Left lobe of liver (tissue), 2 donors: ENCODE measurements around the gene BPI. TPM values are rescaled to one million over a fixed set of nuclear protein-coding genes. Genes with fewer than 3 reads are reported as not detected.
"Not testable (repeated sequence)": the region's sequence is repeated elsewhere in the genome, so short reads cannot be mapped to it uniquely, and the experiment has no call there.

Experiments used
- ATAC-seq: fragments of 200-7000 bp; cut with Tn5 transposase; one replicate; pipeline ENCODE4 v1.9.1; 2020; ENCODE audit warnings: mild to moderate bottlenecking, moderate library complexity
- DNase-seq: peaks from one replicate; pipeline ENCODE4 v3.0.0-alpha.2; 2020; ENCODE audit warnings: low spot score
- total RNA-seq: library from RNA; stranded (reverse); gene quantifications from one replicate; pipeline ENCODE4 v1.2.1, GENCODE V29; 2021
- donor health status: DM: no; HTN: no; CAD: no; lungs with moderate emphysema.
- donor health status: DM: no; HTN: yes; CAD: no.

Gene BPI
- total RNA-seq, 1 donor from 2014 or later: 0.48 TPM

- ATAC-seq: no peak
- no peak for DNase-seq
Observed at GRCh38 chr20:38331245-38331644, 27.3 kb downstream of the BPI start.

- no peak for ATAC-seq
- no peak for DNase-seq
Observed at GRCh38 chr20:38331814-38332213, 27.9 kb downstream of the BPI start.

DNA sequence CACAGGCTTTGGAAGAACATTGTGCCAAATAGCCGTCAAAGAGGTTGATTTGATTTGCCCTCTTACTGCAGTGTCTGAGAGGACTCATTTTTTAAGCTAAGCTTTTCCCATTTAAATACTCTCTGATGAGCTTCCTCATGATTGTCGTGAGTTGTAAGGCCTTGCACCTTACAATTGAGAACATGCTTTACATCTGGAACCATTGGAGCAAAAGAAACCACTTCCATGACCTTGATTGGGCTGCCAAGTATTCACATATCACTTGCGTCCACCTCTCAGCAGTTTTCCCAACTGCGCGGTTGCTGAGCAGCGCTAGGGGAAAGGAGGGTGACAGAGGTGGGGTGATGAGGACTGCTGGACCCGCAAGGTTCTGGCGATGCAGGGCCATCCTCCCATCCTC is 30.1 kb downstream of the BPI start:
- DNase-seq (no peak), ATAC-seq (no peak)

GRCh38 chr20:38336726-38337125 is 32.8 kb downstream of the BPI start:
- no peak for DNase-seq
- ATAC-seq: no peak

- peak; percentile 88 for ATAC-seq
- DNase-seq: peak; percentile 79
Observed at GRCh38 chr20:38337561-38338140, 33.7 kb downstream of the BPI start.

DNA sequence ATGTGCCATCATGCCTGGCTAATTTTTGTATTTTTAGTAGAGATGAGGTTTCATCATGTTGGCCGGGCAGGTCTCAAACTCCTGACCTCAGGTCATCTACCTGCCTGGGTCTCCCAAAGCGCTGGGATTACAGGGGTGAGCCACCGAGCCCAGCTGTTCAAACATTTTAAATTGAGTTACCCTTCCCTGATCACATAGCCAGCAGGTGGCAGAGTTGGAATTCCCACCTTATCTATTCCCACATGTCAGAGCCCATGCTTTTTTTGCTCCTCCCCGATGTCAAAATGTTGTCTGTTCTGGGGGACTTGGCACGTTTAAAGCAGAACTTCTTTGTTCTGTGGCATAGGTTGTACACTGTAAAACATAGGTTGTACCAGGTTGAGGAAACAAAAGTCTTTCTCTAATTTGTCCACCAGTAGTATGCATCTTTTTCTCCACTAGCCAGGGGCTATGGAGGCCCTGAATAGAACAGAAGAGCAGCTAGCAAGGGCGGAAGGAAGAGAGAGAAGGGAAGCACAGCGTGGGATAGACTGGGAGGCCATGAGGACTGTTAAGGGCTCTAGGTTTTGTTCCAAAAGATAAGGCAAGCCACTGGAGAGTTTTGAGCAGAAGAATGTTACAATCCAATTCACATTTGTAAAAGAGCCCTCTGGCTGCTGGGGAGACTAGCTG is 35.0 kb downstream of the BPI start:
- ATAC-seq: peak; percentile 64
- DNase-seq: peak; percentile 69

- not testable (repeated sequence) for ATAC-seq, DNase-seq
Observed at GRCh38 chr20:38339521-38339896, 35.6 kb downstream of the BPI start.

- no peak for ATAC-seq
- no peak for DNase-seq
Observed at GRCh38 chr20:38339997-38340396, 36.0 kb downstream of the BPI start.

DNA sequence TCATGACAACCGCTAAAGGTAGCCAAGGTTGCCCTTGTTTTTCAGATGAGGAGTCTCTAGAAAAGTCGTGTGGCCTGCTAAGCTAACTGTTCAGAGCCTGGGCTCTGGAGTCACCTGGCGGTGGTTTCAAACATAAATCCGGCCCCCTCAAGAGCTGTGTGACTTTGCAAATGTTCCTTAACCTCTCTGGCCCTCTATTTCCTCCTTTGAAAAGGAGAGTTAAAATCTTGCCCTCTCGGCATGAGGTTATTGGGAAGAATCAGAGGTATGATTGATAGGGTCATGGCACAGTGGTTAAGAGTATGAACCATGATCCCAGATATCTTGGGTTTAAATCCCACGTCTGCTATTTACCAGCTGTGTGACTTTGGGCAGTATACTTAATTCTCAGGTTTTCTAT is 36.7 kb downstream of the BPI start:
- no peak for ATAC-seq
- no peak for DNase-seq

- DNase-seq: no peak
- ATAC-seq: no peak
Observed at GRCh38 chr20:38342216-38342615, 38.3 kb downstream of the BPI start.

DNA sequence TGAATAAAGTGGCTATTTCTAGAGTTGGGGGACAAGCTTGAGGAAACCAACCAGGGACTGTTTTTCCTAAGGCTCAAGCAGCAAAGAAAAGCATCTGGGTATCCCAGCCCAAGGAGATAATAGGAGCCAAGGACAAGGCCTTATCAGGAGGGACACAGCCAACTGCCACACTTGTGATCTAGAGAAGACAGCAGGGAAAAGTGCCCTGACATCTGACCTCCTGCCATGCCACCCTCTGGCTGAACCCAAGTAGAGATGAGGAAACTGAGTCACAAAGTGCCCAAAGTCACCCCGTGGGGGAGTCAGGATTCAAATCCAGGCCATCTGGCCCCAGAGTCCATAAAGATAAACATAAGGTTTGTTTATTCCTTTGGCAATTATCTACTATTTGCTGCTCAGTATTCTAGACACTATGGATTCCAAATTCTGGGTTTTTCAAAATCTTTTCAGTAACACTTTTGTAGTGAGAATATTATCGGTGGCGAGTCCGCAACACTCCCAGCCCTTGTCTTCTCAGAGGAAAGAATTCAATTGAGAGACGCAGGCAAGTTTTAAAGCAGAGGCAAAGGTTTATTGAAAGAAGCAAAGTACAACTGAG is 38.9 kb downstream of the BPI start:
- no peak for ATAC-seq
- DNase-seq: no peak

GRCh38 chr20:38343311-38344106 is 39.6 kb downstream of the BPI start:
- ATAC-seq: peak; percentile 61
- peak; percentile 89 for DNase-seq

DNA sequence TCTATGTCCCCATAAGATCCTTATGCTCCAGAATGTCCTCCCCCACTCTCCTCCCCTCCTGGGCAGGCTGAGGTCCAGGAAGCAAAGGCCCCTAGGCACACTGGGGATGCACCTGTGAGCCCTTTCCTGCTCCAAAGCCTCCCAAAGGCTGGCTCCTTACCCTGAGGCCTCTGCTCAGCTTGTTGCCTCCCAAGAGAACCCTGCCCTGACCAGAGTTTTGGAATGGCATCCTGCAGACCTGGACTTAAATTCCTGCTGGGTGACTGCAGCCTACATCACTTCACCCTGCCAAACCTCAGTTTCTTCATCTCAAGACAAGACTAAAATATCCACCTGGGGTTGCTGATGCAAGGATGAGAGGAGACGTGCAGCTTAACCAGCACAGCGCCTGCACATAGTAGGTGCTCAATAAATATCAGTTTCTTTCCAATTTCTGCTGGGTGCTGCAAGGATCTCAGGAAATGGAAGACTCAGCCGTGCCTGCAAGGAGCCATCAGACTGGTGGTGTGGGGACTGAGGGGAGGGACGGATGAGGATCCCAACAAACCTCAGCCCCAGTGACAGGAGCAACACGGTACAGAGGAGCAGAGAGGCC is 40.2 kb downstream of the BPI start:
- ATAC-seq: no peak
- DNase-seq: no peak

GRCh38 chr20:38345643-38346042 is 41.7 kb downstream of the BPI start:
- peak; percentile 21 for ATAC-seq
- peak; percentile 64 for DNase-seq

DNA sequence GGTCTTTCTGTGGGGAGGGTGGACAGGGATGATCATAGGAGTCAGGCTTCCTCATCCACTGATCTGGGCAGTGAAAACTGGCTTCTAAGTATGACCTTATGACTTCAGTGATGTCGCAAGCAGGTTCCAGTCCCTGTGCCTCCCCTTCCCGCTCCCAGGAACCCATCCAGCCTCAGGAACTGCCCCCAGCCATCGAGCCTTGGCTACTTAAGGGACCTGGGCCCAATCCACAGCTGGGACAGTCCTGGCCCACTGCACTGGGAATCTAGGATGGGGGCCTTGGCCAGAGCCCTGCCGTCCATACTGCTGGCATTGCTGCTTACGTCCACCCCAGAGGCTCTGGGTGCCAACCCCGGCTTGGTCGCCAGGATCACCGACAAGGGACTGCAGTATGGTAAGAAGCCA is 42.3 kb downstream of the BPI start, which contains the start of gene LBP:
Gene LBP (plus strand): TSS at position 236 of the 405 bp plus-strand sequence. CDS start 35 bp downstream, at position 271.
- DNase-seq: peak; percentile 92
- ATAC-seq: peak; percentile 60

DNA sequence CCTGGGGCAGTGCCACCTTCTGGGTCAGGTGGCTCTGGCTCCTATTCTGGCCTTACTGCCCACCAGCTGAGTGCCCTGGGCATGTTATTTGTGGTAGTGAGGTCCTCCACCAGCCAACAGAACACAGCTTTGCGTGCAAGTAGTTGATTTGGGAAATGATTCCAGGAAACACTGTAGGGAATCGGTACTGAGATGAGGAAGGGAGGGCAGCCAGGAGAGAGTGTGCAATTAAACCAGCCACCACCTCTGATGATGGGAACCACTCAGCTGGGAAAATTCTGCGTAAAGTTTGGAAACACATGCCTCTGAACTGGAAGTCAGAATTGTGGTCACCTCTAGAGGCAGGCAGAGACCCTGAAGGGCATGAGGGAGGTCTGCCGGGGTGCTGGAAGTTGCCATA is 42.8 kb downstream of the BPI start:
- ATAC-seq: no peak
- DNase-seq: no peak

GRCh38 chr20:38349856-38350255 is 45.9 kb downstream of the BPI start:
- no peak for ATAC-seq
- no peak for DNase-seq

- ATAC-seq: no peak
- peak; percentile 63 for DNase-seq
Observed at GRCh38 chr20:38350879-38351775, 47.2 kb downstream of the BPI start.

DNA sequence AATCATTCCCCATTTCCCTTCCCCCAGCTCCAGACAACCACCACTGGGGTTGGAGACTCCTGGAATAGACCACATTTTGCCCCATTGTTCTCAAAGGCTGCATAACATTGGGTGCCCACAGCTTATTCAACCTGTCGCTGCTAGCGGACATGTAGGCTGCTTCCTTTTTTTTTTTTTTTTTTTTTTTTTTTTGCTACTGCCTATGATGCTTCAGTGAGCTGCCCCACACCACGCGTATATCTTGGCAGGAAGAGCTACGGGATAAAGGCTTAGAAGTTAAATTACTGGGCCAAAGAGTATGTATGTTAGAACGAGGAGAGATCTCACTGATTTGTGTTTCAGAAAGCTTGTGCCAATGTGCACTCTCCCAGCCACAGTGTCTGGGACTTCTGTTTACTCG is 49.4 kb downstream of the BPI start:
- DNase-seq: no peak
- no peak for ATAC-seq

DNA sequence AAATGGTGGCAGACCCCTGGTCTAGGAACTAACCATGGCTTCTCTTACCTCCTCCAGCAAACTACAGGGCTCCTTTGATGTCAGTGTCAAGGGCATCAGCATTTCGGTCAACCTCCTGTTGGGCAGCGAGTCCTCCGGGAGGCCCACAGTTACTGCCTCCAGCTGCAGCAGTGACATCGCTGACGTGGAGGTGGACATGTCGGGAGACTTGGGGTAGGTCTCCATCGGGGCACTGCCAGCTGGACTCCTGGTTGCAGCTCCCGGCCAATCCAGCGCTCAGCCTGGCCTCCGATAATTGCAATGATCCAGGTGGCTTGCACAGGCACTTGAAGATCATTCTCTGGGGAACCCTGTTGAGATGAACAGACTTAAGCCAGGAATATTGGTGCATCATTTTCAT is 50.3 kb downstream of the BPI start:
- no peak for DNase-seq
- ATAC-seq: no peak
